Kidney (tissue), 14 donors: ENCODE measurements around the gene SHFL. TPM values are rescaled to one million over a fixed set of nuclear protein-coding genes. Genes with fewer than 3 reads are reported as not detected.

Experiments used
- DNase-seq, 5 donors: peaks; one replicate each; pipeline ENCODE4 v3.0.0-alpha.2; 2013 to 2020
- FAIRE-seq: peaks from 2 replicates; lab custom pipeline; 2012; peaks lifted over from hg19 to GRCh38; lab: Jason Lieb, UNC
- H3K27ac ChIP-seq, 2 donors: one replicate each; pipeline ENCODE4 v1.7.0; 2013; ENCODE audit warnings: low read depth in 2 of 2, low read length in 2 of 2, inconsistent platforms in 1 of 2
- H3K27me3 ChIP-seq: one replicate; pipeline ENCODE4 v1.7.1; 2013; ENCODE audit warnings: low read length, inconsistent platforms; ENCODE audit not compliant: control insufficient read depth, insufficient read depth
- H3K36me3 ChIP-seq, 3 donors: one replicate each; pipeline versions ENCODE4 v1.7.0 to v1.7.1; 2013; ENCODE audit warnings: low read length in 3 of 3, control low read depth in 1 of 3, inconsistent platforms in 1 of 3; ENCODE audit not compliant: insufficient read depth in 3 of 3, control insufficient read depth in 2 of 3
- H3K4me1 ChIP-seq, 3 donors: one replicate each; pipeline versions ENCODE4 v1.7.0 to v1.7.1; 2013; ENCODE audit warnings: low read length in 3 of 3, inconsistent platforms in 1 of 3, low read depth in 1 of 3; ENCODE audit not compliant: control insufficient read depth in 2 of 3, insufficient read depth in 2 of 3
- H3K4me3 ChIP-seq, 3 donors: one replicate each; pipeline versions ENCODE4 v1.7.0 to v1.8.1; 2013; ENCODE audit warnings: low read length in 3 of 3, control low read depth in 1 of 3, inconsistent platforms in 1 of 3
- H3K9ac ChIP-seq, 3 donors: one replicate each; pipeline versions ENCODE4 v1.7.0 to v1.7.1; 2013; ENCODE audit warnings: low read length in 3 of 3, control low read depth in 1 of 3, inconsistent platforms in 1 of 3
- H3K9me3 ChIP-seq, 3 donors: one replicate each; pipeline versions ENCODE4 v1.7.0 to v1.7.1; 2013; ENCODE audit warnings: low read length in 3 of 3, control low read depth in 1 of 3, inconsistent platforms in 1 of 3; ENCODE audit not compliant: control insufficient read depth in 2 of 3, insufficient read depth in 1 of 3
- CTCF ChIP-seq: IDR thresholded peaks from 3 replicates; pipeline ENCODE4 v1.5.1; 2012; ENCODE audit warnings: mild to moderate bottlenecking, moderate library complexity, borderline replicate concordance; ENCODE audit not compliant: insufficient read depth; ENCODE audit errors: extremely low read depth
- intact Hi-C: fragments of 100-400 bp; cut with DNase I; formaldehyde crosslinking; loops from one replicate; pipeline ENCODE4 v1.11.1; 2022
- polyA plus RNA-seq: library from polyadenylated mRNA; stranded (reverse); fragments of 350-450 nt; fragmentation: Illumina TruSeq; extraction: RNeasy Lipid Tissue Mini Kit (QIAGEN cat#74804); gene quantifications from one replicate; pipeline ENCODE4 v1.2.3, GENCODE V29; 2014; ENCODE audit warnings: low read depth, low replicate concordance; ENCODE audit not compliant: insufficient read depth
- total RNA-seq: library from RNA; stranded (reverse); fragmentation: NEBNext Ultra II Directional; extraction: Animal tissue kit (Norgen Biotek cat#: 25700); gene quantifications from one replicate; pipeline ENCODE4 v1.2.1, GENCODE V29; 2021
- donor health status: control.
- donor health status: control.
- donor health status: control.
- donor health status: control.
- donor health status: control.
- donor health status: DM: yes; HTN: yes; CAD: no.
- donor health status: Normal renal cell carcinoma (clear cell type).

The SHFL gene
- total and polyA plus RNA-seq, 2 donors from 2014 or later: 36.4 to 42.5 TPM

- peak in 2 of 5 donors; percentile 49 to 55 for DNase-seq
- Histone ChIP-seq H3K9me3 (no peaks in the 10 kb centered on the region), H3K27ac (no peak overlapping the region), H3K4me1 (peaks cover 0 to 8% (median 0%) of the 10 kb centered on the region in 3 donors), H3K4me3 (no peak overlapping the region), H3K36me3 (peaks cover 2 to 24% (median 11%) of the 10 kb centered on the region in 3 donors), H3K27me3 (no peaks in the 10 kb centered on the region), H3K9ac (no peak overlapping the region)
- FAIRE-seq: no peak
- intact Hi-C loops: no loop called here
- no peak for TF ChIP-seq CTCF
Measured at GRCh38 chr19:10107817-10108367, 21.8 kb downstream of the SHFL start.

GRCh38 chr19:10109528-10109927 lies 23.4 kb downstream of the SHFL start:
- Histone ChIP-seq H3K9me3 (no peaks in the 10 kb centered on the region), H3K36me3 (peaks cover 2 to 24% (median 11%) of the 10 kb centered on the region in 3 donors), H3K9ac (no peak overlapping the region), H3K4me3 (no peak overlapping the region), H3K27me3 (no peaks in the 10 kb centered on the region), H3K27ac (no peak overlapping the region), H3K4me1 (peaks cover 0 to 8% (median 0%) of the 10 kb centered on the region in 3 donors)
- DNase-seq (peak in 1 of 5 donors; percentile 39), FAIRE-seq (no peak)
- TF ChIP-seq CTCF: no peak
- intact Hi-C loops: no loop called here

- Histone ChIP-seq H3K9ac (no peak overlapping the region), H3K27ac (no peak overlapping the region), H3K4me1 (peaks cover 0 to 8% (median 0%) of the 10 kb centered on the region in 3 donors), H3K9me3 (no peaks in the 10 kb centered on the region), H3K4me3 (no peak overlapping the region), H3K27me3 (no peaks in the 10 kb centered on the region), H3K36me3 (peaks cover 2 to 24% (median 11%) of the 10 kb centered on the region in 3 donors)
- no peak for FAIRE-seq
- intact Hi-C loops: no loop called here
- peak in 1 of 5 donors; percentile 40 for DNase-seq
- TF ChIP-seq CTCF: no peak
Measured at GRCh38 chr19:10110076-10110971, 24.2 kb downstream of the SHFL start.
